DND-41 (cell line): ENCODE results near the gene DTYMK.

Source experiments
- CTCF ChIP-seq: IDR thresholded peaks from 2 replicates; pipeline ENCODE4 v1.5.1; 2012; ENCODE audit warnings: borderline replicate concordance, low read length, moderate library complexity, mild to moderate bottlenecking; ENCODE audit not compliant: poor library complexity, severe bottlenecking; ENCODE audit errors: extremely low read depth
- EZH2 ChIP-seq: IDR thresholded peaks from 3 replicates; pipeline ENCODE4 v1.6.1; 2012; ENCODE audit warnings: borderline replicate concordance, low read depth, mild to moderate bottlenecking, moderate library complexity, low read length, inconsistent platforms; ENCODE audit not compliant: severe bottlenecking

GRCh38 chr2:241729868-241730267 is 43.3 kb upstream of the DTYMK start:
- no peak for TF ChIP-seq CTCF
- no peak for TF ChIP-seq EZH2
